GM19395 (cell line): Measurements from ENCODE around the gene IL18BP.

Experiments used
- ATAC-seq: cut with Tn5 transposase; IDR thresholded peaks from one replicate; pipeline ENCODE4 v1.9.1; 2021; ENCODE audit warnings: mild to moderate bottlenecking, moderate library complexity; ENCODE audit not compliant: unreplicated experiment

IL18BP gene

DNA sequence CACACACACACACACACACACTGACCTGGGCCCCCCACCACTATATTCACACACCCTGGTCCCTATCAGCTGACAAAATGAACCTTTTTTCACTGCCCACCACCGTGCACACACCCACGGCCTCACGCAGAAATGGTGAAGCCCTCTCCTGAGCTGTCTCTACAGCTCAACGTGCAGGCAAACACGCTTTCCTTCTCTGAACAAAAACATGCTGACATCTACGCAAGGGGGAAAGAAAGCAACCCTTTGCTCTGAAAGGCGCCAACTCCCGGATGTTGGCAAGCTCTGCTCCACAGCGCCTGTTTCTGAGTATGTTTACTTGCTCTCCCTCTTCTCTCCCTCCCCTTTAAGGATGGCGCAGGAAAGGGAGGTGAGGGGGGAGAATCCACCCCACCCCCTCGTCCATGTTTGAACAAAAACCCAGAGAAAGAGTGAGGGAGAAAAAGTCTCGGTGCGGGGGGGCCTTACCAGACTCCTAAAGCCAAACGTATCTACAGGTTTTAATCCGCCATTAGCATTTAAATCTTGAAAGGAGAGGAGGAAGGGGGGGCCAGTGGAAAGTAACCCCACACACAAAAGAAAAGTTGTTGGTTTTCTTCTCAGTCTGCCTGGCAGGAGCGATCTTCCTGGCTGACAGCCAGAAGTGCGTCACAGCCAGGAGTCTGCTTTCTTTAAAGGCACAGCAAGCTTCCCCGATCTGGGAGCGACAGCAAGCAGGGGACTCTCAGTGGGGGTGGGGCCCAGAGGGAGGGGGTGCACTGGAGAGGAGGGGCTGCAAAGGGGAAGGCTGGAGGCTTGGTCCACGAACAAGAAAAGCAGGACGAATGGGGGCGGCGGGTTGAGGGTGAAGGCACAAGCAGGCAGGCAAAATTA, 42.0 kb downstream of the IL18BP start:
- no peak for ATAC-seq

DNA sequence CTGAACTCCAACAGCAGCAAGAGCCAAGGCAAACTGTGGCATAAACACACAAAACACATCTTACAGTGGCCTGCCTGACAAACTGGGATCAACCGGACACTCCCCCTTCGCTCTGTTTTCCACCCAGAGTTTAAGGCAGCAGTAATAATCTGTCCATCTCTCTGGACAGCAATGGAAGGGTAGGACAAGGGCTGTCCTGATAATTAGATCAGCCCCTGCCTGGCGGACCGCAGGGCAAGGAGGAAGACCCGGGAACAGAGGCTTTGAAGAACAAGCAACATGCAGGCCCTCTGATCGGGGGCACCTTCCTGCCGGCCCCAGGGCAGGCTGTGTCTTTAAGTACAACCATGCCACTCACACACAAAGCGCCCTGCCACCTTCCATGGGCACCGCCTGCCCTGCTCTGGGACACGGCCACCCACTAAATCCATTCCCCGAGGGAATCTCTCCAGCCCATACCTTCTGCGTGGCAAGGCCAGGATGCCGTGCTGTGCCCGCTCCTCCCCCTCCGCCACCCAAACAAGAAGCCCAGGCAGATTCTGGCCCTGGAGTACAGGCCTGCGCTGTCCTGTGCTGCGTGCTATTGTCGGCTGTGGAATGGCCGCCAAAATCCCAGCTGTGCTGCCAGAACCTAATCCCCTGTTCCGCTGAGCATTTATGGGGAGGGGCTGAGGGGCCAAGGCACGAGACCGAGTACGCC, 42.8 kb downstream of the IL18BP start:
- no peak for ATAC-seq

DNA sequence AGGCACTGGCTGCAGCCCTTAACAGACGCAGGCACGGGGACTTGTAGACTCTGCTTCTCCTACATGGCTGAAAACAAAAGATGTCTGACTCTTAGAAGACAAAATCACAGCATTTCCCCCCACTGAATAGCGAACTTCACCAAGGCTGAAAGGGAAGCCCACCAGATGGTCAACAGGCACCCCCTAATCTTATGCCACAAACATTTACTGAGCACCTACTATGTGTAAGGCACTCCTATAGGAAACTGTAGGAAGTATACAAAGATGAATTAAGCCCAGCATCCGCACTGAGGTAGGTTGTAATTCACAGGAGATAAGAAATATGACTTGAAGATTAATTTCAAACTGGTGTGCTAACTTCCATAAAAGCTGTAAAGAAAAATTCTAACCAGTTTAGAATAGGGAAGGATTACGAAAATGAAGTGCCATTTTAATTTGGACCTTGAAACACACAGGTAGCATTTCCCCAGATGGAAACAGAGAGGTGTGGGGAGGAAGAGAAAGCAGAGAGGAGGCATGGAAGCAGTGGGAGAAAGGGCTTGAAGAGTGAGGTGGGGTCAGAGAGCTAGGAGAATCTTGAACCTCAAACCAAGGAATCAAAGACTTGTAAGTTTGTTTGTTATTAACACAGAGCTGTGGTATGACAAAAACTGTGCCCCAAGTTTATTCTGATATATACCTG, 43.5 kb downstream of the IL18BP start:
- ATAC-seq, result no peak

DNA sequence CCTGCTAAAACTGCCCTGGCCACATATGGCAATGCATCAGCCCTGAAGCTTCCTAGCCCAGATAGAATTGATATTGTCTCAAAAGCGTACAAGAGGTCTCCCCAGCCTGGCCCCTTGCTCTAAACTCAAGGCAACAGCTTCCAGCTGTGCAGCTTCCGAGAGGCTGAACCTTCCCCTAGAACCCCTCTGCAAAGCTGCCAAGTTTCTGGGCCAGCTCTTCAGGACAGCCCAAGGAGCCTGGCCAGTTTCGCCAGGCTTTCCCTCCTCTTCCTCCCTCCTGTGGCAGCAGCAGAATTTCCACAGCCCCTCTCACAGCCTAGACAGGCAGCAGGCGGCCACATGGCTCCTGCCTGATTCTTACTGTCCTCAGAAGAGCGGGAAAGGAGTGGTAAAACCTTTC, 47.1 kb downstream of the IL18BP start:
- ATAC-seq, result no peak

DNA sequence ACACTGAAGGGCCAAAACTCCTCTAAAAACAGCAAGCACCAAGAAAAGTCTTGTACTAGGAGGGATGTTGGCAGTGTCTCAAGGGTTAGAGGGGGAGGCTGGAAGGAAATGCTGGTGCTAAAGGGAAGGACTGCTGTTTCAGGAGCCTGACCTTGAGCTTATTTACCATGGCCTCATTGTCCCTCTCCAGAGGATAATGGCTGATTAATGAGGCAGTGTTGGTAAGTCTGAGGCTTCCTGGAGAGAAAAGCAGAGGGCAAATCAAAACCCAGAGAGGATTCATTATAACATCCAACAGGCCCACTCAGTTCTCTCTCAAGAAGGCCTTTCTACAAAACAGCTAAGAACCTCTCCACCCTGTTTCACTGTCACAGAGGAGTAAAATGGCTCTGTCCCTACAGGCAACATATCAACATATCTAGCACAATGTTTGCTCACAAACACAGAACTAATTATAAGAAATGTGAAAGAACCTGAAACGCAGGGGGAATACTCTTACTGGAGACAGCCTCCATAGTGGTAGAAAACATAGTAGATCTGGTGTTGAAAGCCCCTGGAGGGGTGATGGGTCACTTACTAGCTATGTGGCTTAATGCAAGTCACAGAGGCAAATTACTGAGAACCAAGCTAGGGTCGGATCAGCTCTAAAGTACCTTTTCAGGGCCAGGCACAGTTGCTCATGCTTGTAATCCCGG, 50.2 kb downstream of the IL18BP start:
- ATAC-seq, result no peak
